RCC 7860 (cell line): Measurements from ENCODE around the gene PCDHGA10.
"Not testable (repeated sequence)": the region's sequence is repeated elsewhere in the genome, so short reads cannot be mapped to it uniquely, and the experiment has no call there.

Experiments used
- DNase-seq: peaks from one replicate; pipeline ENCODE4 v3.0.0-alpha.2; 2015; ENCODE audit warnings: low spot score
- FAIRE-seq: peaks from 2 replicates; lab custom pipeline; 2012; peaks lifted over from hg19 to GRCh38; lab: Jason Lieb, UNC

The PCDHGA10 gene

DNA sequence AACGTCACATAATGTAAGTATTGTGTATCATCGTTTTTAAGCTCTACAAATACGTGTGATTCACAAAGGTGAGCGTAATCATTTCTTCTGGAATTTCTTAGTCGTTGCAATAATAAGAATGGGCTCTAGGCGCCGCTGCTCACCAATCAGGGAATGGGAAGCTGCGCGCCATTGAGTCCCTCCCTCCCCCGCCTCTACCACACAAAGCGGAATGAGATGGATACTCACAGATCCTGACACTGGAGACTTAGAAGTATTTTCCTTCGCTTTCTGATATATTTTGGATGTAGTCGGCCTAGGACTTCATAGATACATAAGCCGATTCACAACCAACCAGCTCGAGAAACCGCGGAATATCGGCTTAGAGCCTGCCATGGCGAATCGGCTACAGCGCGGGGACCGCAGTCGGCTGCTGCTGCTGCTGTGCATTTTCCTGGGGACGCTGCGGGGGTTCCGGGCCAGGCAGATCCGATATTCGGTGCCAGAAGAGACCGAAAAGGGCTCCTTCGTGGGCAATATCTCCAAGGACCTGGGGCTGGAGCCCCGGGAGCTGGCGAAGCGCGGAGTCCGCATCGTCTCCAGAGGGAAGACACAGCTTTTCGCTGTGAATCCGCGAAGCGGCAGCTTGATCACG is 8.2 kb downstream of the PCDHGA10 start, which contains the start of gene PCDHGA11:
Gene PCDHGA11, plus strand, starts transcription at position 197 of the 634 bp plus-strand sequence. Its CDS starts 177 bp downstream, at position 374.
- no peak for FAIRE-seq
- no peak for DNase-seq

DNA sequence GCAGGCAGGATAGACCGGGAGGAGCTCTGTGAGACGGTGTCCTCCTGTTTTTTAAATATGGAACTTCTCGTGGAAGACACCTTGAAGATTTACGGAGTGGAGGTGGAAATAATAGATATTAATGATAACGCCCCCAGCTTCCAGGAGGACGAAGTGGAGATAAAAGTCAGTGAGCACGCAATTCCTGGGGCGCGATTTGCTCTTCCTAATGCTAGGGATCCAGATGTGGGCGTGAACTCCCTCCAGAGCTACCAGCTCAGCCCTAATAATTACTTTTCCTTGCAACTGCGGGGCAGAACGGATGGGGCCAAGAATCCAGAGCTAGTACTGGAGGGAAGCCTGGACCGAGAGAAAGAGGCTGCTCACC is 8.7 kb downstream of the PCDHGA10 start:
- DNase-seq (no peak), FAIRE-seq (no peak)

DNA sequence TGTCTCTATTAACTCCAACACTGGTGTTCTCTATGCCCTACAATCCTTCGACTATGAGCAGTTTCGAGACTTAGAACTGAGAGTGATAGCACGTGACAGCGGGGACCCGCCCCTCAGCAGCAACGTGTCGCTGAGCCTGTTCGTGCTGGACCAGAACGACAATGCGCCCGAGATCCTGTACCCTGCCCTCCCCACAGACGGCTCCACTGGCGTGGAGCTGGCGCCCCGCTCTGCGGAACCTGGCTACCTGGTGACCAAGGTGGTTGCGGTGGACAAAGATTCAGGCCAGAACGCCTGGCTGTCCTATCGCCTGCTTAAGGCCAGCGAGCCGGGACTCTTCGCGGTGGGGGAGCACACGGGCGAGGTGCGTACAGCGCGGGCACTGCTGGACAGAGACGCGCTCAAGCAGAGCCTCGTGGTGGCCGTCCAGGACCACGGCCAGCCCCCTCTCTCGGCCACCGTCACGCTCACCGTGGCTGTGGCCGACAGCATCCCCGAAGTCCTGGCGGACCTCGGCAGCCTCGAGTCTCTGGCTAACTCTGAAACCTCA is 10.0 kb downstream of the PCDHGA10 start:
- no peak for FAIRE-seq
- DNase-seq, result no peak

DNA sequence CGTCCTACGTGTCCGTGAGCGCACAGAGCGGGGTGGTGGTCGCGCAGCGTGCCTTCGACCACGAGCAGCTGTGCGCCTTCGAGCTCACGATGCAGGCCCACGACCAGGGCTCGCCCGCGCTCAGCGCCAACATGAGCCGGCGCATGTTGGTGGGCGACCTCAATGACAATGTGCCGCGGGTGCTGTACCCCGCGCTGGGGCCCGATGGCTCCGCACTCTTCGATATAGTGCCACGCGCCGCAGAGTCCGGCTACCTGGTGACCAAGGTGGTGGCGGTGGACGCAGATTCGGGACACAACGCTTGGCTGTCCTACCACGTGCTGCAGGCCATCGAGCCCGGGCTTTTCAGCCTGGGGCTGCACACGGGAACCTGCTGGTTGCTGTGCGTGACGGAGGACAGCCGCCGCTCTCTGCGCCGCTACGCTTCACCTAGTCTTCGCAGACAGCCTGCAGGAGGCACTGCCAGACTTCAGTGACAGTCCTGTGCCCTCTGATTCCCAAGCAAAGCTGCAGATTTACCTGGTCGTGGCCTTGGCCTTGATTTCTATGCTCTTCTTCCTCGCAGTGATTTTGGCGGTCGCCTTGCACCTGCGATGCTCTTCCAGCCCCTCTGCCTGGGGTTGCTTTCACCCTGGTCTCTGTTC is 15.1 kb downstream of the PCDHGA10 start:
- FAIRE-seq (no peak), DNase-seq (no peak)

DNA sequence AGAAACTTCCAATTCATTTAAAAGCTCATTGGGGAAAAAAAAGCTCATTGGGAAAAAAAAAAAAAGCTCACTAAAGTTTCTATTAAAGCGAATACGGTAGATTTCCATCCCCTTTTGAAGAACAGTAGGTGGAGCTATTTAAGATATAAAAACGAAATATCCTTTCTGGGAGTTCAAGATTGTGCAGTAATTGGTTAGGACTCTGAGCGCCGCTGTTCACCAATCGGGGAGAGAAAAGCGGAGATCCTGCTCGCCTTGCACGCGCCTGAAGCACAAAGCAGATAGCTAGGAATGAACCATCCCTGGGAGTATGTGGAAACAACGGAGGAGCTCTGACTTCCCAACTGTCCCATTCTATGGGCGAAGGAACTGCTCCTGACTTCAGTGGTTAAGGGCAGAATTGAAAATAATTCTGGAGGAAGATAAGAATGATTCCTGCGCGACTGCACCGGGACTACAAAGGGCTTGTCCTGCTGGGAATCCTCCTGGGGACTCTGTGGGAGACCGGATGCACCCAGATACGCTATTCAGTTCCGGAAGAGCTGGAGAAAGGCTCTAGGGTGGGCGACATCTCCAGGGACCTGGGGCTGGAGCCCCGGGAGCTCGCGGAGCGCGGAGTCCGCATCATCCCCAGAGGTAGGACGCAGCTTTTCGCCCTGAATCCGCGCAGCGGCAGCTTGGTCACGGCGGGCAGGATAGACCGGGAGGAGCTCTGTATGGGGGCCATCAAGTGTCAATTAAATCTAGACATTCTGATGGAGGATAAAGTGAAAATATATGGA is 17.7 kb downstream of the PCDHGA10 start, which contains the start of gene PCDHGA12:
Gene PCDHGA12, plus strand, starts transcription at position 176 of the 782 bp plus-strand sequence. Its CDS starts 253 bp downstream, at position 429.
- FAIRE-seq, result no peak
- DNase-seq, result peak; percentile 35

DNA sequence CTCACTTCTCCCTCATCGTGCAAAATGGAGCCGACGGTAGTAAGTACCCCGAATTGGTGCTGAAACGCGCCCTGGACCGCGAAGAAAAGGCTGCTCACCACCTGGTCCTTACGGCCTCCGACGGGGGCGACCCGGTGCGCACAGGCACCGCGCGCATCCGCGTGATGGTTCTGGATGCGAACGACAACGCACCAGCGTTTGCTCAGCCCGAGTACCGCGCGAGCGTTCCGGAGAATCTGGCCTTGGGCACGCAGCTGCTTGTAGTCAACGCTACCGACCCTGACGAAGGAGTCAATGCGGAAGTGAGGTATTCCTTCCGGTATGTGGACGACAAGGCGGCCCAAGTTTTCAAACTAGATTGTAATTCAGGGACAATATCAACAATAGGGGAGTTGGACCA is 18.5 kb downstream of the PCDHGA10 start:
- no peak for DNase-seq
- FAIRE-seq, result no peak

DNA sequence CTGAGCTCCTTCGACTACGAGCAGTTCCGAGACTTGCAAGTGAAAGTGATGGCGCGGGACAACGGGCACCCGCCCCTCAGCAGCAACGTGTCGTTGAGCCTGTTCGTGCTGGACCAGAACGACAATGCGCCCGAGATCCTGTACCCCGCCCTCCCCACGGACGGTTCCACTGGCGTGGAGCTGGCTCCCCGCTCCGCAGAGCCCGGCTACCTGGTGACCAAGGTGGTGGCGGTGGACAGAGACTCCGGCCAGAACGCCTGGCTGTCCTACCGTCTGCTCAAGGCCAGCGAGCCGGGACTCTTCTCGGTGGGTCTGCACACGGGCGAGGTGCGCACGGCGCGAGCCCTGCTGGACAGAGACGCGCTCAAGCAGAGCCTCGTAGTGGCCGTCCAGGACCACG is 19.5 kb downstream of the PCDHGA10 start:
- FAIRE-seq, DNase-seq: not testable (repeated sequence)

DNA sequence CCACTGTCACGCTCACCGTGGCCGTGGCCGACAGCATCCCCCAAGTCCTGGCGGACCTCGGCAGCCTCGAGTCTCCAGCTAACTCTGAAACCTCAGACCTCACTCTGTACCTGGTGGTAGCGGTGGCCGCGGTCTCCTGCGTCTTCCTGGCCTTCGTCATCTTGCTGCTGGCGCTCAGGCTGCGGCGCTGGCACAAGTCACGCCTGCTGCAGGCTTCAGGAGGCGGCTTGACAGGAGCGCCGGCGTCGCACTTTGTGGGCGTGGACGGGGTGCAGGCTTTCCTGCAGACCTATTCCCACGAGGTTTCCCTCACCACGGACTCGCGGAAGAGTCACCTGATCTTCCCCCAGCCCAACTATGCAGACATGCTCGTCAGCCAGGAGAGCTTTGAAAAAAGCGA is 19.9 kb downstream of the PCDHGA10 start:
- FAIRE-seq, DNase-seq: not testable (repeated sequence)

DNA sequence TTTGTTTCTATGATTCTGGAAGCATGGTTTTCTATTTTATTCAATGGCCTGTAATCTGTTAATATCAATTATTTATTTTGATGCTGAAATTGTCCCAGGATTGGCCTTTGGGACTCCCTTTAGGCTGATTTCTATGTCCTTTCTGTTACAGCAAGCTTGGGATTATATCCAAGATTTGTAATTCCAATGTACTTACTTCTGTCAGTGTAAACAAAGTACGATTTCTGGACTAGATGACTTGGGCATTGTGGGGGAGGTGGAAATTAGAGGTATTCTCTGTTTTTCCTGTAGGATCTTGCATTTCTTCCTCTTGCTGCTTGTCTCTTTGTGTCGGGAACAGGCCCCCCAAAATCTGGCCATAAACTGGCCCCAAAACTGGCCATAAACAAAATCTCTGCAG is 21.2 kb downstream of the PCDHGA10 start:
- DNase-seq (no peak), FAIRE-seq (no peak)

DNA sequence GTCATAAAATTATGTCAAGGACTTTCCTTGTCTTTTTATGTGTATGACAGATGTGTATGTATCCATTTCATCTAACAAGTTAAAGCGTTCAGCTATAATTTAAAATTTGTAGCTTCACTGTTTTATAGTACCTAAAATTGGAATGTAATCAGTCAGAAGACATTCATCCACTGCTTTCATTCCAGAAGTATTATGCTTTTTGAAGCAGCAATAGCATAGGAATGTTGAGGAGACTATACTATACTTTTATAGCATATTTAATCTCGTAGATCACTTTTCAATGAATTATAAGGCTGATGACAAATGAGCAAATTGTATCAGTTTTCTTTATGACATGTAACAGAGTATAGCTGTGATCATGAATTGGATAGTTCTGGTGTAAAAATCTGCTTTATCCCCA is 24.4 kb downstream of the PCDHGA10 start:
- FAIRE-seq (no peak), DNase-seq (no peak)

DNA sequence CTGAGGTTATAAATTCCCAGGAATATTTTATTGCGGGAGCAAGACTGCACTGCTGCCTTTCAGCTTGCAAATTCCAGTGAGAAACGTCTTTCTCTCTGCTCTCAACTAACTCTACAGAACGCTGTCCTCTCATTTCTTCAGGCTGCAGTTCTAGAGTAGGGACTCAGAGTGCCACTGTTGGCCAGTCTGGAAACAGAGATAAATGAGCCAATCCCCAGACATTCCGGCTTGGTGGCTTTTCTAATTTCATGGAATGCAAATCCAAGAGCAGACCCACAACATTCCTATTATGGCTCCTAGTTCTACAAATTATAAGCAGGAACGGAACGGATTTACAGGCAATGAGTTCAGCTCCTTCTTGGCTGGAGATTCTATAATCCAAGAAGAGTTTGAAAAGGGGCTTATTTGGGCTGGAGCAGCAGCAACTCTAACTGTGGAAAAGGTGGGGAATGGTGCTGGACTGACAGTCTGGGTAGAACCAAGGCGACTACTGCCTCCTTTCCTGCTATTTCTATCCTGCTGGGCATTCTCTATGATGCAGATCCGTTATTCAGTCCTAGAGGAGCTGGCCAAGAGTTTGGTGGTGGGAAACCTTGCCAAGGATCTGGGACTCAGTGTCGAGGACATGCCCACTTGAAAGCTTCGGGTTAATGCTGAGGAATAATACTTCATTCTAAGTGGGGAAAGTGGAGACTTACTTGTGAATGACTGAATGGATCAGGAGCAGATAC is 26.8 kb downstream of the PCDHGA10 start:
- DNase-seq, result no peak
- FAIRE-seq, result no peak

DNA sequence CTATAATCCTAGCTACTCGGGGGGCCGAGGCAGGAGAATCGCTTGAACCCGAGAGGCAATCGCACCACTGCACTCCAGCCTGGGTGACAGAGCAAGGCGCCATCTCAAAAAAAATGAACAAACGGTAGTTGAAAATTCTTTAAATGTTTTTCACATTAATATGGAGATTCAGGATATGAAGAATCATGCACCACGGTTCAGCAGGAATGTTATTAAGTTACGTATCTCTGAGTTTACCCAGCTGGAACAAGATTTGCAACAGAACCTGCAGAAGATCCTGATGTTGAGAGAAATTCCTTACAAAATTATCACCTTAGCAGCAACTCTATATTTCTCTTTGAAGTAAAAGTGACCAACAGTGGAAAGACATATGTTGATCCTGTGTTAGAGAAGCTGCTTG is 27.6 kb downstream of the PCDHGA10 start:
- no peak for FAIRE-seq
- DNase-seq, result no peak

DNA sequence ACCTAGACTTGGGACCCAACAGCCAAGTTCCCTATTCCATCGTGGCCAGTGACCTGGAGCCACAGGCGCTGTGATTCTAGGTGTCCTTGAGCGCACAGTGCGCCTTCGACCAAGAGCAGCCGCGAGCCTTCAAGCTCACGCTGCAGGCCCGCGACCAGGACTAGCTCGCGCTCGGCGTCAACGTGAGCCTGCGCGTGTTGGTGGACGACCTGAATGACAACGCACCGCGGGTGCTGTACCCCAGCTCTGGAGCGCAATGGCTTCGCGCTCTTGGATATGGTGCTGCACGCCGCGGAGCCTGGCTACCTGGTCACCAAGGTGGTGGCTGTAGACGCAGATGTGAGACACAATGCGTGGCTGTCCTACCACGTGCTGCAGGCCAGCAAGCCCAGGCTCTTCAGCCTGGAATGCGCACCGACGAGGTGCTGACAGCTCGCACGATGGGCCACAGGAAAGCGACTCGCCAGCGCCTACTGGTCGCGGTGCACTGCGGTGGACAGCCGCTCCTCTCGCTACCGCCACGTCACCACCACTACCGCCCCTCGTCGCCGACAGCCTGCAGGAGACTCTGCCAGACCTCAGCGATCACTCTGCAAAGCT is 28.9 kb downstream of the PCDHGA10 start:
- FAIRE-seq, result no peak
- no peak for DNase-seq

DNA sequence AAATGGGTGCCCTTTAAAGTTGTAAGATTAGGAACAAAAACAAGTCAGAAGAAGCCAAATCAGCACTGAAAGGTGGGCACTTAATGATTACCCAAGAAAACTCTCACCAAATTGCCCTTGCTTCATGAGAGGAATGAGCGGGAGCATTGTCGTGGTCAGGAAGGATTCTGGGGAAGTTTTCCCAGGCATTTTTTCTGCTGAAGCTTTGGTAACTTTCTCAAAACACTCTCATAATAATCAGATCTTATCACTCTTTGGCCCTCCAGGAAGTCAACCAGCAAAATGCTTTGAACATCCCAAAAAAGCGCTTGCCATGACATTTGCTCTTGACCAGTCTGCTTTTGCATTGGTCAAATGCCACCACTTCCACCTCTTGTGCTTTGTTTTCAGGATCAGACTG is 52.6 kb downstream of the PCDHGA10 start:
- FAIRE-seq (peak; percentile 32), DNase-seq (no peak)
